ENCODE results near the gene RAP1GAP. TPM values are rescaled to one million over a fixed set of nuclear protein-coding genes. Genes with fewer than 3 reads are reported as not detected.

The RAP1GAP gene
- polyA plus RNA-seq, 1 donor: 20.2 TPM

GRCh38 chr1:21592086-21592865 is 76.9 kb downstream of the RAP1GAP start:
- DNase-seq: no peak

- DNase-seq: no peak
These were observed 78.2 kb downstream of the RAP1GAP start for GRCh38 chr1:21590934-21591333.

DNA sequence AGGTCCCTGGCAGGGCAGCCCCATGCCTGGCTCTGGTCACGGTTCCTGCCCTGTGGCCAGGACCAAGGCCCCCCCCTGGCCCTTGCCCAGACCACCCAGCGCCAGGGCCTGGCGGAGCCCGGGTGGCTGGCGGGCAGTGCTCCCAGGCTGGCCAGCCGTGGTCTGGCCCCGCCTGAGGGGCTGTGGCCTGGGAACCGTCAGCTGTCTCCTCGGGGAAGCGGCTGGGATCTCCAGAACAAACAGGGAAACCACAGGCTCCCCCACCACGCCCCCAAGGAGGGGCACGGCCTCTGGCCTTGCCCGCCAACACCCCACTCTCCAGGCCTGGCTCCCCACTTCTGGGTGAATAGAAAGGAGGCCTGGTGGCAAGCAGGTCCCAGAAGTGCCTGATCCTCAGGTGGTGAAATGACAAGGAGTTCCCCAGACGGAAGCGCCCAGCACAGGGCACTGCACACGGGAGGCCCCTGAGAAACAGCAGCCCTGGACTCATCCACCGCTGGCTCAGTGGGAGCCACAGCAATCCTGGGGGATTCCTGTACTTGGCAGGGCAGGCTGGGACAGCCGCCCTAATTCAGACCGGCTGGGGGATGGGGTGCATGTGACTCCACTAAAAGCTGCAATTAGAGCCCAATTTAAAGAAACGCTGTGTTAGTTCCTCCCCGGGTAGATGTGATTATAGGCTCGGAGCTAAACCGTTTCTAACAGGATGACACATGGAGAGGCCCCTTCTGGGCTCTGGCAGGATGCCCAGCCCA is 78.9 kb downstream of the RAP1GAP start:
- DNase-seq: no peak

DNA sequence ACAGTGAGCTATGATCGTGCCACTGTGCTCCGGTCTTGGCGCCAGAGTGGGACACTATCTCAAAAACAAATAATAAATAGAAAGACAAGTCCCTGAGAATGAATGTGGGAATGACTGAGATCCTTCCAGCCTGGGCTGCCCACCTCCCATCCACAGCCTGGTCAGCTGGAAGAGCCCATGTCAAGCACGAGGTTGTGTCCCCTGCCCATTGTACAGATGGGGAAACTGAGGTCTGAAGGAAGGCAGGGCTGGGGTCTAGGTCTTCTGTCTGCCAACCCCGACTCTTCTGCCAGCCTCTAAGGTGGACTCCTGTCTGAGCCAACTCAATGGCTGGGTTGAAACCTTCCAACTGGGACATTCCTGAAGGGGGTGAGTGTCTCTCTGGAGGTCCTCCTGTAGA is 79.5 kb downstream of the RAP1GAP start:
- DNase-seq: no peak

GRCh38 chr1:21587602-21587953 is 81.6 kb downstream of the RAP1GAP start:
- DNase-seq: no peak

- DNase-seq: peak; percentile 29
These were observed 82.1 kb downstream of the RAP1GAP start for GRCh38 chr1:21586846-21587601.

DNA sequence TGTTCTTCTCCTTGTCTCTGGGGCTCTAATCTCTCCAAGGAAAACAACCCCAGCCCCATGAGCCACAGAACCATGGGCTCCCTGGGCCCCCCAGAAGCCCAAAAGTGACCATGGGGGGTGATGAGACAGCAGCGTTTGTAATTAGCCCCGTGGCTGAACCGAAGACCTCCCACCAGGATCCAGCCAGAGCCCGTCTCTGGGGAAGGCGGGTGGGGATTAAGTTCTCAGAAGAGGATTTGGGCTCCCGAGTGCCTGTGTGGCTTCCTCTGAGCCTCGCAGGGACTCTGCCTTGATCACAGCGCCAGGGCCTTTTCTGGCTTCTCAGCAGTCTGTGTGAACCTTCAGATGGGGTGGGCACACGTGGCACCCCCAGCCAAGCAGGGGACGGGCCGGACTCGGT is 82.9 kb downstream of the RAP1GAP start:
- no peak for DNase-seq

- no peak for DNase-seq
These were observed 84.1 kb downstream of the RAP1GAP start for GRCh38 chr1:21585037-21585436.

DNA sequence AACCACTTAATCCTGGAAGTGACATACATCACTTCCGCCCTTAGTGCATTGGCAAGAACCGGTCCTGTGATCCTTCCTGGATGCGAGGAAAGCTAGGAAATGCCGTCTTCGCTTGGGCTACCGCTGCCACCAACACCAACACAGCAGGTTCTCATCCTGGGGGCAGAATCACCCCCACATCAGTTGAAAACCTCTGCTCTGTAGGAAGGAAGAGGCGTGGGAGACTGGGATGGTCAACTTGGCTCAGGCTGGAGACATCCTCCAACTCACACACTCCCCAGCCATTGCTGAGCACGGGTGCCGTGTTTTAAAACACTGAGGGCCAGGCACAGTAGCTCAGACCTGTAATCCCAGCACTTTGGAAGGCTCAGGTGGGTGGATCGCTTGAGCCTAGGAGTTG is 85.1 kb downstream of the RAP1GAP start:
- no peak for DNase-seq

- DNase-seq: no peak
These were observed 89.4 kb downstream of the RAP1GAP start for GRCh38 chr1:21579791-21580190.

DNA sequence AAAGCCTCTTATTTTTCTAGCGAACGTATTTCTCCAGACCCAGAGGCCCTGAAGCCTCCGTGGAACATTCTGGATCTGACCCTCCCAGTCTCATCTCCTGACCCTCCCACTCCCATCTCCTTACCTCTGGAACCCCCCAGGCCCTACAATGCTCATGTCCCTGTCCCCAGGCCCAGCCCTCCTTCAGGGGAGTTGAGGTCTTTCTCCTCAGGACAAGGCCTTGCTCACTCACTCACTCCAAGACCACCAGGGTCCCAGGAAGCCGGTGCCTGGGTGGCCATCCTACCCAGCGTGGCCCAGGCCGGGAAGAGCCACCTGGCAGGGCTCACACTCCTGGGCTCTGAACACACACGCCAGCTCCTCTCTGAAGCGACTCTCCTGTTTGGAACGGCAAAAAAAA is 91.2 kb downstream of the RAP1GAP start:
- no peak for DNase-seq

DNA sequence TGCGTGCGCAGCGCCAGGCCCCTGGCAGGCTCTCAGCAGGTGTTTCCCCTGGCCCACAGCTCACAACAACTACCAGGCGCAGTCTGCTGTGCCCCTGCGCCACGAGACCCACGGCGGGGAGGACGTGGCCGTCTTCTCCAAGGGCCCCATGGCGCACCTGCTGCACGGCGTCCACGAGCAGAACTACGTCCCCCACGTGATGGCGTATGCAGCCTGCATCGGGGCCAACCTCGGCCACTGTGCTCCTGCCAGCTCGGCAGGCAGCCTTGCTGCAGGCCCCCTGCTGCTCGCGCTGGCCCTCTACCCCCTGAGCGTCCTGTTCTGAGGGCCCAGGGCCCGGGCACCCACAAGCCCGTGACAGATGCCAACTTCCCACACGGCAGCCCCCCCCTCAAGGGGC is 91.8 kb downstream of the RAP1GAP start:
- DNase-seq: no peak

DNA sequence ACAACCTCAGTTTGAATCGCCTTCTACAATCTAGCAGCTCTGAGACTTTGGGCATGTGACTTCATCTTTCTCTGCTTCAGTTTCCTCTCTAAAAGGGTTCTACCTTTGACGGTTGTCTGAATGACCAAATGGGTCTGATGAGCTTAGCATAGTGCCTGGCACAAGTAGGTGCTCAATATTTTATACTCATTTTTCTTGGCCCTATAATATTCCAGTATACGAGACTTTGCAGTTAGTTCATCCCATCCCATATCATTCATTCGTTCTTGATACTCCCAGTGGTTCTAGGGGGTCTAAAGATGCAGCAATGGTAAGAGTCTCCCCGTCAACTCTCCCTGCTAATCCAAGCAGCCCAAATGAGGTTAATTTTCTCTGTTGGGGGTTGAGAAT is 92.4 kb downstream of the RAP1GAP start:
- DNase-seq: no peak

- no peak for DNase-seq
These were observed 92.9 kb downstream of the RAP1GAP start for GRCh38 chr1:21576031-21576797.

DNA sequence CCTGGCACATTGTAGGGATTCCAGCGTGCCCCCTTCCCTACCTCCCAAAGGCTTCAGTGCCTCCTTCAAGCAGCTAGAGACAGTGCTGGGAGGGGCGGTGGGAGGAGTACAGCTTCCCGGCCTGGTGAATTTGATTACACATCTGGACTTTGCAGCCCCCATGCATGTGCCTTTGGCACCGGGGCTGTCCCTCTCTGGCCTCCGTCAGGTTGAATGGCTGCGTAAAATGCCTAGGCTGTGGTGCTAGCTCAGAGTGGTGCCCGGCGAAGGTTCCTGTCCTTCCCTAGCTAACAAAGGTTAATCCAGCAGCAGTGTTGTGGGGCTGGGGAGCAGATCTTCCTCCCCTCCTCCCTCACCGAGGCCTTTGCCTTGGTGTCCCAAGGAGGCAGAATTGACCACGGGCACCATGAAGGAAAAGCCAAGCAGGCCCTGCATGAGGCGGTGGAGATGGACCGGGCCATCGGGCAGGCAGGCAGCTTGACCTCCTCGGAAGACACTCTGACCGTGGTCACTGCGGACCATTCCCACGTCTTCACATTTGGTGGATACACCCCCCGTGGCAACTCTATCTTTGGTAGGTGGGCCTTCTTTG is 93.7 kb downstream of the RAP1GAP start:
- DNase-seq: no peak

- no peak for DNase-seq
These were observed 94.5 kb downstream of the RAP1GAP start for GRCh38 chr1:21574466-21575151.

GRCh38 chr1:21573971-21574465 is 95.1 kb downstream of the RAP1GAP start:
- DNase-seq: peak; percentile 77

DNA sequence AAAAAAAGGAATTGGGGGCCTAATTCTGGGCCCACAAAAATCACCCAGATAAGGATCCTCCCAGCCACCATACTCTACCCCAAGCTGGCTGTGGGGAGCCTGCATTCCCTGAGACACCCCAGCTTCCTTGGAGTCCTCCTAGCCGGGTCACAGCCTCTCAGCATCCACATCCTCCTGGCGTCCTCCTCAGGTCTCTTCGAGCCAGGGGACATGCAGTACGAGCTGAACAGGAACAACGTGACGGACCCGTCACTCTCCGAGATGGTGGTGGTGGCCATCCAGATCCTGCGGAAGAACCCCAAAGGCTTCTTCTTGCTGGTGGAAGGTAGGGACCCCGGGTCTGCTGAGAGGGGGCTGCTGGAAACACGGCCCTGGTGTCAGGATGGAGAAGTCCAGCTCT is 95.7 kb downstream of the RAP1GAP start:
- no peak for DNase-seq

DNA sequence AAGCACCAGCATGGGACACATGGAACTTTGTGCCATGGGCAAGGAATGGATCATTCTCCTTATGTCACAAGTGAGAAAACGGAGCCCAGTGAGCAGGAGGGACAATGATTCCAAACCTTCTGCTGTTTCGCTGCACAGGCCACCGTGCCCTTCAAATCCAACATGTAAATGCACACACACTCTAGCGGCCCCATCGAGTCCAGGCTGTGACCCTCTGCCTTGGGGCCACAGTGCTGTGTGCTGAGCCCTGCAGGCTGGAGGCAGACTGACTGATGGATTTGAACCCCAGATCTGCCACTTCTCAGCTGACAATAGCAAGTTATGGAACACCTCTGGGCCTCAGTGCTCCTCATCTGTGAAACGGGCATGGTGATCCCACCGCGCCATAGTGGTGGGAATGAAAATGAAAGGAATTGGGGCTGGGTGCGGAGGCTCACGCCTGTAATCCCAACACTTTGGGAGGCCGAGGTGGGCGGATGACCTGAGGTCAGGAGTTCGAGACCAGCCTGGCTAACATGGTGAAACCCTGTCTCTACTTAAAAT is 96.4 kb downstream of the RAP1GAP start:
- DNase-seq: no peak

DNA sequence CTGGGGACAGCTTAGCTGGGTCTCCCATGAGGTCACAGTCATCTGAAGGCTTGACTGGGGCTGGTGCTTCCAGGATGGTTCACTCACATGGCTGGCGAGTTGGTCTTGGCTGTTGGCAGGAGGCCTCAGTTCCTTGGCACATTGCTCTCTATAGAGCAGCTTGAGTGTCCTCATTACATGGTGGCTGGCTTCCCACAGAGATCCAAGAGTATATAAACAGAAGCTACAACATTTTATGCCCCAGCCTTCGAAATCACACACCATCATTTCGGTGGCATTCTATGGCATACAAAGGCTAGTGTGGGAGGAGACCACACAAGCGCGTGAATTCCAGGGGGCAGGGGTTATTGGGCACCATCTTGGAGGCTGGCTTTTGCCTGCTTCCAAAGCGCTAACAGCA is 96.9 kb downstream of the RAP1GAP start:
- no peak for DNase-seq

DNA sequence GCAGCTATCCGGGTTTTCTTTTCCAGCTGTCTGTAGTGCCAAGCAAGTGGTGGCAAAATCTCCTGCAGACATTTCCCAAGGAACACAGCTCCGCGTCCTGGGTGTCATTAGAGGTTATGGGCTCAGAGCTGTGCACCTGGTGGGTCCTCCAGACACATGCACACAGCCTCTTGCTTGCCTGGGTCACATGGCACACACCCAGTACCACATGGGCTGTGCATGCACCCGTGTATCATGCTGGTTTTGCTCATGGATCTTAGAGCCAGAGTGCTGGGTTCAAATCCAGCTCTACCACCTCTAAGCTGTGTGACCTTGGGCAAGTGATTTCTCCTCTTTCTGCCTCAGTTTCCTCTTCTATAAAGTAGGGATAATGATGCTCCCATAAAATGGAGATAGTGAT is 98.3 kb downstream of the RAP1GAP start:
- no peak for DNase-seq

All from left kidney (tissue), 2 donors.